GM12872 (cell line): Measurements from ENCODE around the gene ARL5C.

Source experiments
- TF ChIP-seq, protein P1 (sequence below): IDR thresholded peaks from 3 replicates; pipeline ENCODE4 v1.5.1; 2011; ENCODE audit warnings: low read depth, mild to moderate bottlenecking, low read length, moderate library complexity; ENCODE audit not compliant: insufficient read depth

The ARL5C gene

DNA sequence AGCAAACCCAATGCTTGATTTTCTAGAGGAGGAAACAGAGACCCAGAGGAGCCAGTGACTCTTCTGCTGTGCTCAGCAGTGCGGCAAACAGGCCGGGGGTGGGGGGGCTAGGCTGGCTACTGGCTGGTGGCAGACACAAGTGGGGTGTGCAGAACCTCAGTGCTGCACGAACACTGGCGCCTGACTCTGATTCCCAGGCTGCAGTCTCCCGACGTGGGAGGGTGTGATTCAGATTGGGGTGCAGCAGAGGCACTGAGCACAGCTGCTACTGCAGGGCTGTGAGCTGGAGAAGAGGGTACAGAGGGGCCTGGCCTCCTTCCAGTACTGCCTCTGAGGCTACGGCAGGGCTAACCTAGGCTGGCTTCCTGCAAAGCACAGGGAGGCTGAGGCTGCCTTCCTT lies 42.2 kb upstream of the ARL5C start:
- TF ChIP-seq, protein P1, sequence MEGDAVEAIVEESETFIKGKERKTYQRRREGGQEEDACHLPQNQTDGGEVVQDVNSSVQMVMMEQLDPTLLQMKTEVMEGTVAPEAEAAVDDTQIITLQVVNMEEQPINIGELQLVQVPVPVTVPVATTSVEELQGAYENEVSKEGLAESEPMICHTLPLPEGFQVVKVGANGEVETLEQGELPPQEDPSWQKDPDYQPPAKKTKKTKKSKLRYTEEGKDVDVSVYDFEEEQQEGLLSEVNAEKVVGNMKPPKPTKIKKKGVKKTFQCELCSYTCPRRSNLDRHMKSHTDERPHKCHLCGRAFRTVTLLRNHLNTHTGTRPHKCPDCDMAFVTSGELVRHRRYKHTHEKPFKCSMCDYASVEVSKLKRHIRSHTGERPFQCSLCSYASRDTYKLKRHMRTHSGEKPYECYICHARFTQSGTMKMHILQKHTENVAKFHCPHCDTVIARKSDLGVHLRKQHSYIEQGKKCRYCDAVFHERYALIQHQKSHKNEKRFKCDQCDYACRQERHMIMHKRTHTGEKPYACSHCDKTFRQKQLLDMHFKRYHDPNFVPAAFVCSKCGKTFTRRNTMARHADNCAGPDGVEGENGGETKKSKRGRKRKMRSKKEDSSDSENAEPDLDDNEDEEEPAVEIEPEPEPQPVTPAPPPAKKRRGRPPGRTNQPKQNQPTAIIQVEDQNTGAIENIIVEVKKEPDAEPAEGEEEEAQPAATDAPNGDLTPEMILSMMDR: no peak

DNA sequence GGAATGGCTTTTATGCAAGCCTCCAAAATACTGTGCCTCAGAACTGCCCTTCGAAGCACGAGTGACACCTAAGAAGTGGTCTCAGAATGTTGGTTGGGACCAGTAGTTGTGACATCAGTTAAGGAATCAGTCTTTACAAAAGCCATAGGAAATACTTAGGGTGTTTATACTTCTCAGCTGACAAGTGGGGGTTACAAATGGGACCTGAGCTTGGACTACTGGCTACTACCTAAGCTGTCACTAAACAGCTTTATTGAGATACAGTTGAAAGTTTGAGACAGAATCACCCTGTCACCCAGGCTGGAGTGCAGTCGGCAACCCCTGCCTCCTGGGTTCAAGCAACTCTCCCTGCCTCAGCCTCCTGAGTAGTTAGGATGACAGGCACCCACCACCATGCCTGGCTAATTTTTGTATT lies 39.2 kb upstream of the ARL5C start:
- TF ChIP-seq, protein P1: no peak

DNA sequence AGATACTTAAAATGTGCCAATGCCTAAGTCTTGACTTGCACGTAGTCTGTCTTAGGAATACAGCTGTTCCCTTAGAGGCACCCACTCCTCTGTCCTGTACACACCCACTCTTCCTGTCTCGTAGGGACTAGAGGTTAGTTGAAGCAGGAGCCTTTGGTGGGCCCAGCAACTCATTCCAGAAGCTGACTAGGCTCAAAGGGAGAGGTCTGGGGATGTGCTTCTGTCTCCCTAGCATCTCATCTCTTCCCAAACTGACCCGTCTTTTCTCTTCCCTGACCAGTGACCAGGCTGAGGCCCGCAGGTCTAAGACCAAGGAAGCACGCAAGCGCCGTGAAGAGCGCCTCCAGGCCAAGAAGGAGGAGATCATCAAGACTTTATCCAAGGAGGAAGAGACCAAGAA lies 38.3 kb upstream of the ARL5C start:
- TF ChIP-seq, protein P1: no peak

DNA sequence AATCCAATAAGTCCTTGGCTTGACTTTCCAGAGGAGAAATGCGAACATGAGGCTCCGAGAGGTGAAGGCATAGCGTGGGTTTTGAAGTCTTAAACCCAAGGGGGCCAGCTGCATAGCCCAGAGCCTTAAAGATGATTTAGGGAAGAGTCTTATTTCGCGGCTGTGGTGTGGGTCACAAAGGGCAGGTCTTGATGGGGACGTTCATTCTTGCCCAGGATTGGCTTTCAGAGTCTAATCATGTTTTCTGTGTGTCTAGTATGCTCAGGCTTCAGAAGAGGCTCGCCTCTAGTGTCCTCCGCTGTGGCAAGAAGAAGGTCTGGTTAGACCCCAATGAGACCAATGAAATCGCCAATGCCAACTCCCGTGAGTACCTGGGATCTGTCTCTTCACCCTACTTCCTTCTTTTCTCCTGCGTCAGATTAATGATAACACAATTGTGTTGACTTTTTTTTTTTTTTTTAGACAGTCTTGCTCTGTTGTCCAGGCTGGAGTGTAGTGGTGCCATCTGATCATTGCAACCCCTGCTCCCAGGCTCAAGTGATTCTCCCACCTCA lies 35.1 kb upstream of the ARL5C start:
- TF ChIP-seq, protein P1: no peak

DNA sequence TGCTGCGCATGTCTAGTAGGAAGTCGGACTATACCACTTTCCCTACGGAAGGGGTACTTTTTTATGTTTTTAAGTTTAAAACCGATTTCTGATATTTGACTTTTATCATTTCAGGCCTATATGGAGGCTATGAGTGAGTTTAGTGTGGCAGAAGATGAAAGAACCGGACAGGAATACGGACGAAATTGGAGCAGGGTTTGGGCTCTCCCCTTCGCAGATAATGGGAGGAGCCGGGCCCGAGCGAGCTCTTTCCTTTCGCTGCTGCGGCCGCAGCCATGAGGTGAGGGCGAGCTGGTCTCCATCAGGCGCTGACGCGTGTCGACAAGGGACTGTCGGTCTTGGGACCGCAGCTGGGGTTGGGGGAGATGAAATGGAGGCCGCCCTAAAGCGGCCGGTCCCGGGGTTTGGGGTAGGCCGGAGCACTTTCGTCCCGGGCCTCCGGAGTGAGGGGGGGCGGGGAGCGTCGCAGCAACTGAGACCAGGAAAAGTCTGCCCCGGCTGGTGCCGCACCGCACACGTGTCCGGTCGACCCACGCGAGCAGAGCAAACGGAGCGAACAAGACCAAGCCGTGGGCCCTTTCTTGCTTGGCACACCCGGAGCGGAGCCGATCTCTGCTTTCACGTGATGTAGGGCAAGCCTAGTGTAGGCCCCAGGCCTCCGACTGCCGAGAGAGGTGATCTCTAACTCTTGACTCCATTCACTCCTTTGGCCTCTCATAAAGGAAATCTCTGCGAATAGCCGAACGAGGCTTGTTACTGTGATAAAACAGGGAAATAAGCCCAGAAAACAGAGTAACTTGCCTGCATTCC lies 34.3 kb upstream of the ARL5C start, which contains the start of gene RPL19:
TSS of gene RPL19 (plus strand) at position 214 of the 810 bp plus-strand sequence. CDS start at position 276, 62 bp downstream.
- TF ChIP-seq, protein P1: no peak

DNA sequence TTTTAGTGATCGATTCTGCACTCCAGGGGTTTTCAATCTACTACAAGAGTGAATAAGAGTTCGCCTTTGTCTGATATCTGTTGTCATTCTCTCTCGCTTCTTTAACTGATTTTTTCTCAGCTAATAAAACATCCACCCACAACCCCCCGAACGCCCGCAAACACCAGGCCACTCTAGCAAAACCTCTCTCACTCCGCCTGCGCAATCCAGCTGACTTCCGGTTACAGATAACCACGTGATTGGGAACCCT lies 33.8 kb upstream of the ARL5C start:
- TF ChIP-seq, protein P1: no peak

DNA sequence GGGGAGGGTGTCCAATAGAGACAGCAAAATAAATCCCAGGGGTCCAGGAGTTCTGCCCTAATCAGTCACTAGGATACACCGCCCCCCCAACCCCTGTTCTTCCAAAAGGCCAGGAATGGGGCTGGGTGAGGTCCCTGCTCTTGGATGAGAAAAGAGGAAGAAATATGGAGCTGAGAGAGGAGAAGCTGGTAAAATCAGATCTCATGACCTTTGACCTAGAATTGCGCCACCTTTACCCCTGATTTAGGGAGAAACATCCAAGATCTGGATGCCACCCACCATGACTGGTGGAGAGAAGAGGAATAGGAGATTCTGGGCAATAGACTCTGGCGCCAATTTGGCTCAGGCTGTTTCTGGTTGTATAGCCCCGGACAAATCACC lies 32.2 kb upstream of the ARL5C start:
- TF ChIP-seq, protein P1: no peak
